ENCODE data around the gene MTOR. TPM values are rescaled to one million over a fixed set of nuclear protein-coding genes. Genes with fewer than 3 reads are reported as not detected.

The MTOR gene
- total and polyA plus RNA-seq, 2 donors (not counting 3 experiments of a cell fraction or from before 2014, with no cell fraction given): 33.5 to 50.4 TPM

GRCh38 chr1:11227106-11228077 is 35.0 kb downstream of the MTOR start:
- H3K27me3 ChIP-seq (ENCODE audit: control insufficient read depth in 2 of 2, insufficient read depth in 2 of 2, low read length in 2 of 2): no peaks in the 10 kb centered on the region
- POLR2A ChIA-PET: no interaction called here
- CTCF ChIA-PET: interaction anchor here (0.6 to 2.6 kb wide), 7 partner anchors 11 to 484 kb away, joined by 3 to 12 read pairs (median 3); no protein-coding TSS in a partner anchor
- no peak for DNase-seq (ENCODE audit: low read depth, low spot score)
- H3K4me1 ChIP-seq (ENCODE audit: control insufficient read depth, extremely low read depth, insufficient read depth, low read length): no peaks in the 10 kb centered on the region
- H4K20me1 ChIP-seq (replicated peaks; ENCODE audit: control insufficient read depth, extremely low read depth, insufficient read depth, low read length): no peaks in the 10 kb centered on the region
- no peaks in the 10 kb centered on the region for H3K9me3 ChIP-seq (replicated peaks; ENCODE audit: control insufficient read depth, insufficient read depth, low read length)
- no peak for FAIRE-seq
- BruUV-seq (replicated peaks): no TSS peak
- TF ChIP-seq, protein P1, sequence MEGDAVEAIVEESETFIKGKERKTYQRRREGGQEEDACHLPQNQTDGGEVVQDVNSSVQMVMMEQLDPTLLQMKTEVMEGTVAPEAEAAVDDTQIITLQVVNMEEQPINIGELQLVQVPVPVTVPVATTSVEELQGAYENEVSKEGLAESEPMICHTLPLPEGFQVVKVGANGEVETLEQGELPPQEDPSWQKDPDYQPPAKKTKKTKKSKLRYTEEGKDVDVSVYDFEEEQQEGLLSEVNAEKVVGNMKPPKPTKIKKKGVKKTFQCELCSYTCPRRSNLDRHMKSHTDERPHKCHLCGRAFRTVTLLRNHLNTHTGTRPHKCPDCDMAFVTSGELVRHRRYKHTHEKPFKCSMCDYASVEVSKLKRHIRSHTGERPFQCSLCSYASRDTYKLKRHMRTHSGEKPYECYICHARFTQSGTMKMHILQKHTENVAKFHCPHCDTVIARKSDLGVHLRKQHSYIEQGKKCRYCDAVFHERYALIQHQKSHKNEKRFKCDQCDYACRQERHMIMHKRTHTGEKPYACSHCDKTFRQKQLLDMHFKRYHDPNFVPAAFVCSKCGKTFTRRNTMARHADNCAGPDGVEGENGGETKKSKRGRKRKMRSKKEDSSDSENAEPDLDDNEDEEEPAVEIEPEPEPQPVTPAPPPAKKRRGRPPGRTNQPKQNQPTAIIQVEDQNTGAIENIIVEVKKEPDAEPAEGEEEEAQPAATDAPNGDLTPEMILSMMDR (IDR thresholded peaks at IDR 0.05; ENCODE audit: extremely low read depth in 1 of 2, insufficient read depth in 1 of 2, low read depth in 1 of 2, low read length in 2 of 2): no peak
- TF ChIP-seq, protein P2, sequence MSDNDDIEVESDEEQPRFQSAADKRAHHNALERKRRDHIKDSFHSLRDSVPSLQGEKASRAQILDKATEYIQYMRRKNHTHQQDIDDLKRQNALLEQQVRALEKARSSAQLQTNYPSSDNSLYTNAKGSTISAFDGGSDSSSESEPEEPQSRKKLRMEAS (IDR thresholded peaks at IDR 0.05; ENCODE audit: insufficient read depth, insufficient read length): no peak
- TF ChIP-seq FOS (IDR thresholded peaks at IDR 0.05; ENCODE audit: borderline replicate concordance, insufficient read depth, low read length): no peak
- no peak for TF ChIP-seq POLR2A (IDR thresholded peaks at IDR 0.05; ENCODE audit: low read depth, low read length)
- no peak for TF ChIP-seq GATA2 (IDR thresholded peaks at IDR 0.05; ENCODE audit: insufficient read depth, insufficient read length, low read depth, low read length)
- no peak for TF ChIP-seq MYC (IDR thresholded peaks at IDR 0.05; ENCODE audit: low read depth, low read length)
- no peak for TF ChIP-seq JUN (IDR thresholded peaks at IDR 0.05; ENCODE audit: borderline replicate concordance, insufficient read depth, insufficient read length, low read depth)
- no peak for TF ChIP-seq EZH2 (IDR thresholded peaks at IDR 0.05; ENCODE audit: borderline replicate concordance, low read depth, low read length, severe bottlenecking)
- no peak for TF ChIP-seq POLR2AphosphoS5 (IDR thresholded peaks at IDR 0.05; ENCODE audit: insufficient read depth, low read depth, low read length)
- H3K9ac ChIP-seq (replicated peaks; ENCODE audit: extremely low read depth, insufficient read depth, low read length): no peak overlapping the region
- H3K9me1 ChIP-seq (replicated peaks; ENCODE audit: control insufficient read depth, extremely low read depth, insufficient read depth, low read length): no peaks in the 10 kb centered on the region
- dilution Hi-C loops (cut with MboI; ENCODE audit: extremely low pct_ligation_motif_present, low sequenced_read_pairs): no loop called here
- no peak overlapping the region for H3K4me2 ChIP-seq (ENCODE audit: insufficient read depth, low read length)
- H3K36me3 ChIP-seq (ENCODE audit: control insufficient read depth in 2 of 2, extremely low read depth in 1 of 2, insufficient read depth in 2 of 2, low read length in 2 of 2): peaks cover 21 to 30% of the 10 kb centered on the region in 2 experiments
- peaks cover 2% of the 10 kb centered on the region for H3K79me2 ChIP-seq (ENCODE audit: control insufficient read depth, insufficient read depth, low read length)
- H3K4me3 ChIP-seq (replicated peaks in 1 of 3; ENCODE audit: insufficient read depth in 1 of 3, low read depth in 1 of 3, low read length in 3 of 3): no peak overlapping the region
- H2AFZ ChIP-seq (ENCODE audit: low read depth, low read length): no peak overlapping the region
- H3K27ac ChIP-seq (ENCODE audit: insufficient read depth, low read depth, low read length): no peak overlapping the region
- intact Hi-C loops (cut with micrococcal nuclease): no loop called here

Measured in endothelial cell of umbilical vein (primary cell).